ENCODE data around the gene HARBI1.

DNA sequence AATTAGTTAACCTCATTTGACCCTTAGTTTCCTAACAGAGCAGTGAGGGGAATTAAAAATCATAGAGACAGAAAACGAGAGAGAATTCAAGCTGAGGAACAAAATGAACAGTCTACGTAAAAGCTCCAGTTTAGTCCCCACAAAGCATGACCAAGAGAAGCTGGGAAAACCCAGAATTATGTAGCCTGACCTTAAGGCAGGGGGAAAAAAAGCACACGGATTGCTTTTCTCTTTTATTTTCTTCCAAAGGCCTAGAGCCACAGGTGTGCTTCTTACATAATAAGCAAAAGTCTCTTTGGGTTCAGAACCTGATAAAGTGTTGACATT lies 22.7 kb downstream of the HARBI1 start:
- TF ChIP-seq, protein P1, sequence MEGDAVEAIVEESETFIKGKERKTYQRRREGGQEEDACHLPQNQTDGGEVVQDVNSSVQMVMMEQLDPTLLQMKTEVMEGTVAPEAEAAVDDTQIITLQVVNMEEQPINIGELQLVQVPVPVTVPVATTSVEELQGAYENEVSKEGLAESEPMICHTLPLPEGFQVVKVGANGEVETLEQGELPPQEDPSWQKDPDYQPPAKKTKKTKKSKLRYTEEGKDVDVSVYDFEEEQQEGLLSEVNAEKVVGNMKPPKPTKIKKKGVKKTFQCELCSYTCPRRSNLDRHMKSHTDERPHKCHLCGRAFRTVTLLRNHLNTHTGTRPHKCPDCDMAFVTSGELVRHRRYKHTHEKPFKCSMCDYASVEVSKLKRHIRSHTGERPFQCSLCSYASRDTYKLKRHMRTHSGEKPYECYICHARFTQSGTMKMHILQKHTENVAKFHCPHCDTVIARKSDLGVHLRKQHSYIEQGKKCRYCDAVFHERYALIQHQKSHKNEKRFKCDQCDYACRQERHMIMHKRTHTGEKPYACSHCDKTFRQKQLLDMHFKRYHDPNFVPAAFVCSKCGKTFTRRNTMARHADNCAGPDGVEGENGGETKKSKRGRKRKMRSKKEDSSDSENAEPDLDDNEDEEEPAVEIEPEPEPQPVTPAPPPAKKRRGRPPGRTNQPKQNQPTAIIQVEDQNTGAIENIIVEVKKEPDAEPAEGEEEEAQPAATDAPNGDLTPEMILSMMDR (conservative IDR thresholded peaks at IDR 0.05 in 1 of 2, IDR thresholded peaks at IDR 0.05 in 1 of 2; ENCODE audit: extremely low read depth in 1 of 2, insufficient read depth in 1 of 2, low read depth in 1 of 2, low read length in 2 of 2) = no peak
- no peak for TF ChIP-seq EZH2 (IDR thresholded peaks at IDR 0.05; ENCODE audit: borderline replicate concordance, low read length)
